Activated CD8-positive, alpha-beta memory T cell treated with anti-CD3 and anti-CD28 coated beads for 36 hours (primary cell): ENCODE measurements around the gene CTNNB1. TPM values are rescaled to one million over a fixed set of nuclear protein-coding genes. Genes with fewer than 3 reads are reported as not detected.

Experiments used
- CTCF ChIA-PET: fragments of 350-600 bp; sonication (Branson Sonifier 250); formaldehyde crosslinking; loops from one replicate; lab custom pipeline; 2021; ENCODE audit warnings: antibody characterized with exemption; lab: Charles Lee
- POLR2A ChIA-PET: fragments of 350-600 bp; sonication (Branson Sonifier 250); formaldehyde crosslinking; loops from one replicate; lab custom pipeline; 2021; ENCODE audit warnings: antibody characterized with exemption; lab: Charles Lee
- total RNA-seq, 2 experiments: library from RNA; stranded (reverse); gene quantifications; one replicate each; pipeline ENCODE4 v1.2.3, GENCODE V29; 2021

Gene CTNNB1
- total RNA-seq, 2 experiments from 2014 or later, result 158 to 178 TPM

DNA sequence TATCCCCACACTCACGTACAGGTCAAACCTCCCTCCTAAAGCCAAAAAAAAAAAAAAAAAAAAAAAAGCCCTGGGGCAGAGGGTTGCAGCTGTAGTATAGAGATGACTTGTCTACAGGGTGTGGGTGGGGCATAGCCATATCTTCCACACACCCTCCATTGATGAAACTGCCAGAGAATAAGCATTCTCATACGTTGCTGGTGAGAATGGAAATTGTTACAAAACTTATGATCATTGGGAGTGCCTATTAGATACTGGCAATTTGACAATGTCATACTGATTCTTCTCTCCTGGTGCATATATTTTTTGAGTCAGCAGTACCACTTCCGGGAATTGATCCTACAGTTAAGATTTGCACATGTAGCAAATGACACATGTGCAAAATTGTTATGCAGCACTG is 11.0 kb upstream of the CTNNB1 start:
- CTCF ChIA-PET, result no interaction called here
- POLR2A ChIA-PET, result interaction anchor here (0.7 to 1.6 kb wide), 2 partner anchors 11 to 1781 kb away, joined by 3 to 7 read pairs; partner anchors contain the start of gene CTNNB1

DNA sequence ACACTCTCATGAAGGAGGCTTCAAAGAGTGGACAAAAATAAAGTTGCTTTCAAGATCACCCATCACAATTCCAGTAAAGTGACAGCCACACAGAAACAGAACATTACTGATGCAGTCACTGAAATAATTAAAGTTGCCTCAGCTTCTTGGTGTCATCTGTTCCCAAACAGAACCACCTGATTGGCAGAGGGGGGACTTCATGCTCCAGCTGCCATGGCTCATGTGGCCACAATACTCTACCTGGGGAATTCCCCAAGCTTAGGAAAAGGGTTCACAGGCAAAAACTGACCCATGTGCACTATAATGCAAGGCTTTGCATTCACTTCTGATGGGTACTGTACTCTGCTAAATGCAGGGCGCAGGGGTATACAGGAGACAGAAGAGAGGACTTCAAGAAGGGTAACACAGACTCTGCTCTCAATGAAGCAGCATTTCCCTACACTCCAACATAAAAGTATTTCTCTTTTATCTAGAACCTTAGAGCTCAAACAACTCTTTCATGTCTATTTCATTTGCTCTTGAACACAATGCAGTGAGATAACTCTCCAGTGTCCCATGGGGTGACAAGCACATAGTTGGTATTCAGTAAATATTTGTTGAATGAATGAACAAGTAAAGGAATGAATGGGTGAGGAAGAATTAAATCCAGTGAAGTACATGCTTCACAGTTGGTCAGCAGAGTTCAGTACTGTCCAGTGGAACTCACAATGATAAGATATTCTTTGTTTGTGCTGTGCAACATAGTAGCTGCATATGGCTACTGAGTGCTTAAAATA is 8.6 kb upstream of the CTNNB1 start:
- POLR2A ChIA-PET, result interaction anchor here (0.7 to 1.1 kb wide), 2 partner anchors 9 kb away, joined by 4 to 6 read pairs; partner anchors contain the start of gene CTNNB1

DNA sequence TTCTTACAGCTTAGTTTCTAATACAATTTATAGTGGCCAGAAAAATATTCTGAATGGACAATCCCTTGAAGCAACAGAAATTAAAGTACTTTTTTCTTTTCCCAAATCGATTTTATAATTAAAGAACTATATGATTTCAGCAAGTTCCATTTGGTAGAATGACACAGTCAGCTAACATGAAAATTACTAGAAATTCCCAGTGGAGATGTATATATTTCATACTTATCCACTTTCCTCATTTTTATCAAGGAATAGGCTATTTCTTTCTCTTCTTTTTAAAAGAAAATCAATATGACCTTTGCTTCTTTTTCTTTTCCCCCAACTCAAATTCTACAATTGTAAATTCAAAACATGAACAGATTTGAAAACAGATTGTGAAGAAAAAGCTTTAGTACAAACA is 6.4 kb upstream of the CTNNB1 start:
- CTCF ChIA-PET, result no interaction called here

More for the DNA sequence above, 8.6 kb upstream of the CTNNB1 start:
- CTCF ChIA-PET, result interaction anchor here (0.9 to 2.0 kb wide), 2 partner anchors 52 to 610 kb away, joined by 3 to 4 read pairs; no protein-coding TSS in a partner anchor

DNA sequence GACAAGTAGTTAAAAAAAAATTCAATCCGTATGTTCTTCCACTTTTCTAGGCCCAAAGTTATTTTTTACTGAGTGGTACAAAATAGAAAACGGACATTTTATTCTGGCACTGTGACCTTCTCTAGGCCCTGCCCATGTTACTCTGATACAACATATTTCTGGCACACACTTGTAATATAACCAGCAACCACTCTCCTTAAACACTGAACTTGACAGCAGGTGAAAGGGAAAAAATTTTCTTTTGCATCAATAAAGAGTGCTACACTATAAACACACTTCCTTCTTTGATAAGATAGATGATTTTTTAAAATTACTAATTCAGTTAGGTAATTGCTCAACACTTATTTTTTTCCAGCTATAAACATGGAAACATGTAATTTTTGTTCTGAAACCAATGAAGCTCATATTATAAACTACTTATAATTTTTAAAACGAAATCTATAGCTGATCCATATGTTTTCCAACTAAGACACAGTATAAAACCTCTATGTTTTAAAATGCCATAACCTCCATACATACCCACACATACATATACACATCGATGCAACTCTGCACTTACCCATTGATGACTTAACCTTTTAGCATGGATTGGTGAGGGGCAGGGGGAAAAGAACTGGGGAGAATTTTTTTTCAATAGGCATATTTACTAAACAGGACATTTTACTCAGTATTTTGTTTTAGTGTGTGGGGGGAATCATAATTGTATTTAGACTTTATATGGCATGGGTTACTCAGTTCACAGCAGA is 5.3 kb upstream of the CTNNB1 start:
- POLR2A ChIA-PET, result no interaction called here
- CTCF ChIA-PET, result no interaction called here

More for the DNA sequence above, 6.4 kb upstream of the CTNNB1 start:
- POLR2A ChIA-PET, result no interaction called here

DNA sequence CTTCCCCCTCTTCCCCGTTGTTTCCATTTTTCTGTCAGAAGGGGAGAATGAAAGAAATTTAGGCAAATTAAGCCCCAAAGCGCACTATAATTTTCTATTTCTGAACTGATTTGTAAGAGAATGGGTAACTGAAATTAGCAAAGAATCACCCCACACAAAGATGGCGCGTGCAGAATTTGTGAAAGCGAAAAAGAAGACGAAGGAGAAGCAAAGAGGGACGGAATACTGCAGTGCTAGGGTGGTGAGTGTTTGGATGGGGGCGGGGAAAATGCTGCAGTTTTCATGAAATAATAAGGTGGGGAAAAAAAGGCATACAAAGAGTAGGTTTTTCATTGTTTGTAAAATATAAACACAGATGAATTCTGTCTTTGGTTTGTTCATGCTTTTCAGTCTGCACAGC is 4.6 kb upstream of the CTNNB1 start:
- ChIA-PET POLR2A (no interaction called here), CTCF (no interaction called here)

DNA sequence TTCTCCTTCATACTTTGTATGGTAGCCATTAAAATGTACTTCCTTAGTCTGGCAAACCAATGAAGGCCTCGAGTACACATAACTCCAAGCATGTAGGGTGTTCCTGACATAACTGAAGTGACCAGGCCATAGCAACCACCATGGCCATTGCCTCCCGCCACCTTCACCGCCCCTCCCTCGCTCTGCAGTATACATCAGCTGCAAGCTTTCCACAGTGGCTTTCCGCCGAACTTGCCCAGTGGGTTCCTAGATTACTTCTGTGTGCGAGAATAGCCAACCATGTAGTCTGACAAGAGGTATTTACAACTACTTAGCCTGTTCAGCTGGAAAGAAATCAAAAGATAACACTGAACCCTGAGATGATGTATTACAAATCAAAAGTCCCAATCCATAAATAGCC is 3.4 kb upstream of the CTNNB1 start:
- POLR2A ChIA-PET, result no interaction called here

DNA sequence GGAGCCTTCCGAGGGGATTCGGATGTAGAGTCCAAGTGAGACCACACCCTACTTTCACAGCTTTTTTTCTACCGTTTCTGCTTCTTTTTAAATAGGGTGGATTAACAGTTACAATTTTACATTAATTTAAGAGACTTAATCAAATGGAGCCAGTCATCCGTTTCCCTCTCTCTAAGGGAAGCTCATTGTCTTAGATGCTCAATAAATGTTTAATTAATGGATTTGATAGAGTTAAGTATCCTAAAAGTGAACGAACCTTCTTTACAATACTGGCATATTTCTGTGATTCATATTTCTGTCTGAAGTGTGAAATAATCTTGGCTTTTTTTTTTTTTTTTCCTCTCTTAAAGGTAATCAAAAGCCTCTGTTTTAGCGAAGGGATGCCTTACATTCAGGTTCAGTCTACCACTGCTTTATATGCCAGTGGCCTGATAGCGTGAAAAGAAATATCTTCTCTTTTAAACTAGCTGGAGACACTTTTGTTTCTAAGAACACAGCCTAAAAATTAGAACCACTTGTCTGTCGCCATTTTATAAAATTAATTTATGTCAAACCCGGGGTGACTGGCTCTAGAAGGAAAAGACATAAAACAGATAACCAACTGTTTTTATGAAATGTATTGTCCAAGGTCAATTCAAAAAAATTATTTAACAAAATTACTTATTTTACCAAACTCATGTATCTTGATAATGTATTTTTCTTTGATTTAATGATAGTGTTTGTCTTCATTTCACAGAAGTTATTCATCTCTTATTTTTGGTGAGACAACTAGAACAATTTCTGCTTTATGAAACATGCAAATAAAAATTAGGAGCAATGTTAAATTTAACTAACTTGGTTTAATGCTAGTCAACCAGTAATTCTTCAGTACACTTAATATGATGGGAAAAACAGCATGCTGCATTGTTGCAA is 2.5 kb upstream of the CTNNB1 start:
- CTCF ChIA-PET, result interaction anchor here (0.7 kb wide), 1 partner anchor 36 kb away, joined by 3 read pairs; no protein-coding TSS in a partner anchor

More for the DNA sequence above, 3.4 kb upstream of the CTNNB1 start:
- CTCF ChIA-PET, result interaction anchor here (0.7 kb wide), 1 partner anchor 37 kb away, joined by 3 read pairs; no protein-coding TSS in a partner anchor

DNA sequence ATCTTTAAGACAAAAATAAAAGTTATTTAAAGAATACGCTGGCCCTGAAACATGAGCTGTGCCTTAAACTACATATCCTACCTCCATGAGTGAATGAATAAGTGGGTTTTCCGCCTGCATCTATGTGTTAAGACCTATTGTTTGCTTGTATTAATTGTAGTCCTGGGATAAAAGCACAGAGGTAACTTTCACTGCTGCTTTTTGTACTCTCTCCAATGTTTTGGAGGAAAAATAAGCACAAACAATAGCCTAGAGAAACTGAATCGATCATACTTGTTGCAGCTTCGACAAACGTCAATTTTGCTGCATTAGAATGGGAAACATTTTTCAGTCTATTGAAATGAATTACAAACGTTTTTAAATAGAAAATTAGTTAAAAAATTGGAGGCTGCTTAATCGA is 1.3 kb upstream of the CTNNB1 start:
- ChIA-PET CTCF (interaction anchor here (0.7 kb wide), 1 partner anchor 379 kb away, joined by 3 read pairs; no protein-coding TSS in a partner anchor), POLR2A (interaction anchor here (1.5 to 1.9 kb wide), 2 partner anchors 11 to 81 kb away, joined by 4 to 12 read pairs; no protein-coding TSS in a partner anchor)

More for the DNA sequence above, 2.5 kb upstream of the CTNNB1 start:
- POLR2A ChIA-PET, result no interaction called here

DNA sequence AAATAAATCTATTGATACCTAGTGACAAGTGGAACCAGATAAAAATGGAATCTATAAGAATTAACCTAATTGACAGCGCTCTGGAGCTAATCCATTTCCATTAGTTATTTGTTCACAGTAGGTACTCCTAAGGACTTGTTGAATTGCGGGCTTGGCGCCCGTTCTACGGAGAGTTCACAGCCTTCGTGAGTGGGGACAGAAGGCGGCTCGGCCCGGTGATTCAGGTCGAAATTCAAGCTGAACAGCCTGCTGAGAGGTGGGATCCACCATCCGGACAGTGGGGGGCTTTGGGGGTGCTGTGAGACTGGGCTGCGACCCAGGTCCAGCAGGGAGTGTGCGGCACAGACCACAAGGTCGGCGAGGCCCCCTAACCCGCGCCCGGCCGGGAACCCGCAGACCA is 779 bp upstream of the CTNNB1 start:
- ChIA-PET CTCF (interaction anchor here (0.7 to 1.4 kb wide), 2 partner anchors 77 to 379 kb away, joined by 3 read pairs; no protein-coding TSS in a partner anchor), POLR2A (interaction anchor here (1.0 to 1.9 kb wide), 3 partner anchors 10 to 81 kb away, joined by 4 to 12 read pairs (median 7); no protein-coding TSS in a partner anchor)

DNA sequence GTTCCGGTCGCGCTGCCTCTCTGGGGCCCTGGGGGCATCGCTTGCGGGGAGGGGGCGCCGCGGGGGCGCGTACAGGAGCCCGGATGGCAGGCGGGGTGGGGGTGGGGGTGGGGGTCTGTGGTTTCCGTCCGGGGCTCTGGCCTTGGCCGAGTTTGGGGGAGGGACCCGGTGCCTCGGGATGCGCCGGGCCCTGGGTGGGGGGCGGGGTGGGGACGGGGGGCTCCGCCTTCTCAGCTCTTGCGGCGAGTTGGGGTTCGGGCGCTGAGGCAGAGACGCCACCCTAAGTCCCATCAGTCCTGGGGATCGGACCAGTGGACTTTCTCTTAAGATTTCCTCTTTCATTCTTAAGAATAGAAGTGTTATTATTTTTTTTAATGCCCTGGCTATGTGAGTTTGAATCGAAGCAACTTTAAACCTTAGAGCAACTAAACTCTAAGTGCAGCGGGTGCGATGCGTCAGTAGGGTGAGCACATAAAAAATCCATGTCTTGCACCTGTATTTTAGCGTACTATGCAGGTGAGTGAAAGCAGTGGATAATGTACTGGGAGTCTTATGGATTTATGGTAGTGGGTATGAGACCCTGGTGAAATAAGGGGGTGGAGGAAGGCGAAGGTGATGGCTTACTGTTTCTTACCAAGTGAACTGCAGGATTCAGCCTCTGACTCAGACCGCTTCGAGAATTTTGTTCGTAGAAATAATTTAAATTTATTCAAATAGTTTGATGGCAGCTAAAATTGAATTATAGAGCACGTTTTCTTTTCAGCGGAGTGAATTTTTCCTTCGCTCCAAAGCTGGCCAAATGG is 762 bp downstream of the CTNNB1 start:
- ChIA-PET POLR2A (interaction anchor here (0.6 to 1.9 kb wide), 11 partner anchors 8 to 121 kb away, joined by 3 to 14 read pairs (median 4); no protein-coding TSS in a partner anchor), CTCF (interaction anchor here (0.6 to 1.4 kb wide), 3 partner anchors 14 to 79 kb away, joined by 3 to 4 read pairs (median 3); no protein-coding TSS in a partner anchor)

DNA sequence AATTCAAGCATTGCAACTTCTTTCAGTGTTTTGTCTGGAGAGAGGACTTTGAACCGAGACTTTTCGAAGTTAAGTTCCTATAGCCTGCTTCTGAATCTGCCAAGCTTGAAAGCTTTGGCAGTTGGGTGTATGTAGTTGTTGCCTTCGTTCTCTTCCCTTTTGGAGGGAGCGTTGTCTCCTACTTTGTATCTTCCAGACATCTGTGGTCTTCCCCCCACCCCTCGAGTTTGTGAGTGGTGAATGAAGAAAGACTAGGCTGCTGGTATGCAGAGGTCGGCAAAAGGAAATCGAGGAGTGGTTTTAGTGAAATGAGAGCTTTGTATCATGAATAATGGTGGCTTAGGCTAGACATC is 1.3 kb downstream of the CTNNB1 start:
- ChIA-PET POLR2A (no interaction called here), CTCF (no interaction called here)

DNA sequence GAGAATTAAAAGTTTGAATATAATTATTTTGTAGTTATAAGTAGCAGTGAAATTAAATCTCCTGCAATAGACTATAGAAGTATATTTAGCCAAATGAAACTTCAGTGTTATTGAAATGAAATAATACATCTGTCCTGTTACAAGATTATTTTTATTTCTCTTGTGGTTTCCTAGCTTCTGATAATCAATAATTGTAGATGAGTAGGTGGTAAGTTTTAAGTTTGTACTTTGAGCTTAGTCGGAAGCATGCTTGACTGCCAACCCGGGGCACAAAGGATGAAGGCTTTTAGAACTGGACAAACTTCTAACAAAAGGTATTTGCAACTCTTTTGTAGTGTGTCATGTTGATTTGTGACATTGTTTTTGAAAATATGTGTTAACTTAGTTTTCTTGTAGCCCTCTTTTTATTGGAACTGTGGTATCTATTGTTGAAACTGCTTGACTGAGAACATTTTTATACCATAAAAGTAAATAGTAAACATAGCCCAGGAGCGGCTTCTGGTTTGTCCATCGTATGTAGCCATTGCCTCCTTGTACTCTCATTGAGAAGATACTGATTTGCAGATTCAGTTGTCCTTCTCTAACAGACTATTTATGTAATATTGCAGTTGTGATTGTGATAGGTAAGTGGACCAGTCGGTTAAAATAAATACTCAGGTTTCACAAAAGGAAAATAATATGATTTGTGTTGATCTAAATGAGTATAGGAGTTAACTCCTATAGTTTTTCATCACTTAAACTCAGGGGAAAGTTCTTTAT is 2.9 kb downstream of the CTNNB1 start:
- POLR2A ChIA-PET, result interaction anchor here (0.6 kb wide), 1 partner anchor 596 kb away, joined by 5 read pairs; no protein-coding TSS in a partner anchor
- CTCF ChIA-PET, result interaction anchor here (0.7 kb wide), 4 partner anchors 29 to 376 kb away, joined by 3 to 4 read pairs (median 4); no protein-coding TSS in a partner anchor

DNA sequence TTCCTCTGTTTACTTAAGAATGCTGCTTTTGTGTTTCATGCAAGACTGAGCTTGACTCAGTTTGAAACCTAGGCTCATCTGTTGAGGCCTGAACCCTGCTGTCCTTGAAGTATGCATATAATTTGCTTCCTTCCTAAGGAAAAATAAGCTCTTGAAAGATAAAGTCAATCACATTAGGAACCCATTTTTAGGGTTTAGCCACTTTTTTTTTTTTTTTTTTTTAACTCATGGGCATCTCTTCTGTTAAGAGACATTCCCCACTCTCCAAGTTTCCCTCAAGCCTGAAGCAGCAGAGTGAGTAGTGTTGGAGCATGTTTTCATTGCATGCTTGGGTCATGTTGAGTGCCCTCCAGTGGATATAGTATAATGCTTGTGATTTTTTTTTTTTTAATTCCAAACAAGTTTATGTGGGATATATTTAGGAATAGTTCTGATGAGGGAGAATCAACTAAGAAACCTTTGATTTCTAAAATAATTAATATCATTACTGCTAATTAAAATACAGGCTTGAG is 3.6 kb downstream of the CTNNB1 start:
- POLR2A ChIA-PET, result interaction anchor here (0.6 kb wide), 1 partner anchor 596 kb away, joined by 5 read pairs; no protein-coding TSS in a partner anchor

DNA sequence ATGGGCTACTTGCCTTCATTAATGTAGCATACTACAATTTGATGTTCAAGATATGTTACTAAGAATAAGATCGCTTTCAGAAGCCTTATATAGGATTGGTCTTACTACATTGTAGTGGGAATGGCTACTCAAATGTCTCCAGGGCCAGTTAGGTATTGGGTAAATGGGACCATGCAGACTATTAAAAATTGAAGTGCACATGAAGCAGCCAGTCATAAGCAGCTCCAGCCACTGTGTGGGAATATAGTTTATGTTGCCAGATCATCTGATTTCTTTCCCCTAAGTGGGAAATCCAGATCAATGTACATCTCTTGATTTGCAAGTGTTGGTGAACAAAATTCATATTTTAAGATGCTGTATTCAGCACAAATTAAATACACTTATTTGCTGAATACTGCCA is 5.1 kb downstream of the CTNNB1 start:
- ChIA-PET CTCF (no interaction called here), POLR2A (no interaction called here)

More for the DNA sequence above, 3.6 kb downstream of the CTNNB1 start:
- CTCF ChIA-PET, result interaction anchor here (0.7 kb wide), 4 partner anchors 28 to 376 kb away, joined by 3 to 4 read pairs (median 4); no protein-coding TSS in a partner anchor

DNA sequence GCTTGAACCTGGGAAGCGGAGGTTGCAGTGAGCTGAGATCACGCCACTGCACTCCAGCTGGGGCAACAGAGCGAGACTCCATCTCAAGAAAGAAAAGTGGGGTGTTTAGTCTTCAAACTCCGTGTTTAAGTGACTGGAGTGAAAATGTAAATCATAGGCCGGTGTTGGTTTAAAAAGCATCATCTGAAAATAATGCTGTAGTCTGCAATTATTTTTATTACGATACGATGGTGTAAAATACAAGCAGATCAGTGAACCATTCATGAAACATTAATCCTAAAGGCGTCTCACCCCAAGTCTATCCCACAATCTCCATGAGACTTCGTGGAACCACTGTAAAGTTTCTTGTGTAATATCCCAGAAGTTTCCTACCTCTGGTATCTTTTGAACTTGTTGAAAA is 6.3 kb downstream of the CTNNB1 start:
- ChIA-PET POLR2A (no interaction called here), CTCF (no interaction called here)

DNA sequence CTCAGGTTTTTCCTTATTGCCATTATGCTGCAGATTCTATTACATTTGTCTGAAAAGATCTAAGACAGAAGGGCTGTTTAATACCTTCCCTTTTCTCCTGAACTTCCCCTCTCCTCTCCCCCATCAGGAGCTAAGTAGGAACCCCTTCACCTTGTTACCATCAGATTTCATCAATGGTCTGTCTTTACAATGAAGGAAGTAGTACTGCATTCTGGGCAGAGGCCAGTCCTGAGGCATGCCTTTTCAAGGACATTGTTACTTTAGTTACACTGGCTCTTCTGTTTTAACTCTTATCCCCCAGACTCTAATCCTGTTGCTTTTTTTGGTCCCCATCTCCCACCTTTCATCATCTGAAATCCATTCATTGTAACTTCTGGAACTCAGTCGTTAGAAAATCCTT is 8.1 kb downstream of the CTNNB1 start:
- ChIA-PET CTCF (no interaction called here), POLR2A (interaction anchor here (0.8 to 1.2 kb wide), 2 partner anchors 8 to 751 kb away, joined by 4 read pairs; partner anchors contain the start of gene CTNNB1)
